Tibial nerve (tissue), 3 donors: ENCODE measurements around the gene B3GAT2.

ENCODE experiments used
- POLR2A ChIP-seq, 2 donors: fragments of 450-650 bp; IDR thresholded peaks; one replicate each; pipeline ENCODE4 v1.6.1; 2017; ENCODE audit warnings: antibody characterized with exemption in 2 of 2, mild to moderate bottlenecking in 2 of 2, moderate library complexity in 2 of 2
- TF ChIP-seq, protein P1 (sequence below), 5 experiments: fragments of 200-600 bp in 3 of 5; fragments of 450-650 bp in 2 of 5; sonication (generic) in 3 of 5; IDR thresholded peaks; one replicate each; pipeline ENCODE4 v1.5.1; 2016 to 2019; ENCODE audit warnings: antibody characterized with exemption in 5 of 5, mild to moderate bottlenecking in 3 of 5, moderate library complexity in 2 of 5

GRCh38 chr6:70813885-70814284 lies 143.0 kb downstream of the B3GAT2 start:
- TF ChIP-seq, protein P1, sequence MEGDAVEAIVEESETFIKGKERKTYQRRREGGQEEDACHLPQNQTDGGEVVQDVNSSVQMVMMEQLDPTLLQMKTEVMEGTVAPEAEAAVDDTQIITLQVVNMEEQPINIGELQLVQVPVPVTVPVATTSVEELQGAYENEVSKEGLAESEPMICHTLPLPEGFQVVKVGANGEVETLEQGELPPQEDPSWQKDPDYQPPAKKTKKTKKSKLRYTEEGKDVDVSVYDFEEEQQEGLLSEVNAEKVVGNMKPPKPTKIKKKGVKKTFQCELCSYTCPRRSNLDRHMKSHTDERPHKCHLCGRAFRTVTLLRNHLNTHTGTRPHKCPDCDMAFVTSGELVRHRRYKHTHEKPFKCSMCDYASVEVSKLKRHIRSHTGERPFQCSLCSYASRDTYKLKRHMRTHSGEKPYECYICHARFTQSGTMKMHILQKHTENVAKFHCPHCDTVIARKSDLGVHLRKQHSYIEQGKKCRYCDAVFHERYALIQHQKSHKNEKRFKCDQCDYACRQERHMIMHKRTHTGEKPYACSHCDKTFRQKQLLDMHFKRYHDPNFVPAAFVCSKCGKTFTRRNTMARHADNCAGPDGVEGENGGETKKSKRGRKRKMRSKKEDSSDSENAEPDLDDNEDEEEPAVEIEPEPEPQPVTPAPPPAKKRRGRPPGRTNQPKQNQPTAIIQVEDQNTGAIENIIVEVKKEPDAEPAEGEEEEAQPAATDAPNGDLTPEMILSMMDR (IDR thresholded peaks at IDR 0.05) = no peak
- TF ChIP-seq POLR2A (IDR thresholded peaks at IDR 0.05) = no peak
